A673 (cell line): ENCODE measurements around the gene BOLA1.

Experiments
- CTCF ChIP-seq: fragments of 300-800, 200-600 bp; sonication (generic); conservative IDR thresholded peaks from 2 replicates; pipeline ENCODE4 v1.5.1; 2017; ENCODE audit warnings: low read depth, mild to moderate bottlenecking, antibody characterized with exemption, low read length, moderate library complexity, mixed read lengths
- EZH2 ChIP-seq: fragments of 200-600 bp; sonication (generic); IDR thresholded peaks from 2 replicates; pipeline ENCODE4 v1.6.1; 2017; ENCODE audit warnings: borderline replicate concordance, low read depth, mild to moderate bottlenecking, mixed read lengths, antibody characterized with exemption, low read length; ENCODE audit not compliant: poor library complexity, severe bottlenecking

DNA sequence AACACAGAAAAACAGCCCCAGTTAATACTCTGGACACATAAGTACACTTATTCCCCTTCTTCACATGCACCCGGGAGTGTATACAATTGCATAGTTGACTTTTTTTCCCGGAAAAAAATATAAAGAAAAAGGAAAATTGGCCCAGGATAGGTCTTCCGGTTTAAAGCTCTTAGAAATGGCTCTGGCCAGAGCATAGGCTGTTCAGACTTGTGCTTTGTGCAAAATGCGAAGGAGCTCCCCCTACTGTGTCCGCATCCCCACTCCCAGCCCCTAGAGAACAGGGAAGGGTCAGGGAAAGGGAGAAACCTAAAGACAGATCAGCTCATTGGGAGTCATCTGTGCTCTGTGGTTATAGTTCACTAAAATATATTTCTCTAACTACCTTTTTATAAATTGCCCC, 42.8 kb downstream of the BOLA1 start:
- TF ChIP-seq CTCF, result peak; percentile 47; the same call in 1 of the 2 replicates
- TF ChIP-seq EZH2, result no peak
